C4-2B (cell line): Measurements from ENCODE around the gene PVRIG.

Experiments
- ZFX ChIP-seq: fragments of 450-650 bp; IDR thresholded peaks from 2 replicates; pipeline ENCODE4 v1.6.1; 2017
- TF ChIP-seq, protein P1 (sequence below): fragments of 450-650 bp; conservative IDR thresholded peaks from 2 replicates; pipeline ENCODE4 v1.5.1; 2017; ENCODE audit warnings: mild to moderate bottlenecking

GRCh38 chr7:100192969-100193368 is 26.8 kb upstream of the PVRIG start:
- TF ChIP-seq, protein P1, sequence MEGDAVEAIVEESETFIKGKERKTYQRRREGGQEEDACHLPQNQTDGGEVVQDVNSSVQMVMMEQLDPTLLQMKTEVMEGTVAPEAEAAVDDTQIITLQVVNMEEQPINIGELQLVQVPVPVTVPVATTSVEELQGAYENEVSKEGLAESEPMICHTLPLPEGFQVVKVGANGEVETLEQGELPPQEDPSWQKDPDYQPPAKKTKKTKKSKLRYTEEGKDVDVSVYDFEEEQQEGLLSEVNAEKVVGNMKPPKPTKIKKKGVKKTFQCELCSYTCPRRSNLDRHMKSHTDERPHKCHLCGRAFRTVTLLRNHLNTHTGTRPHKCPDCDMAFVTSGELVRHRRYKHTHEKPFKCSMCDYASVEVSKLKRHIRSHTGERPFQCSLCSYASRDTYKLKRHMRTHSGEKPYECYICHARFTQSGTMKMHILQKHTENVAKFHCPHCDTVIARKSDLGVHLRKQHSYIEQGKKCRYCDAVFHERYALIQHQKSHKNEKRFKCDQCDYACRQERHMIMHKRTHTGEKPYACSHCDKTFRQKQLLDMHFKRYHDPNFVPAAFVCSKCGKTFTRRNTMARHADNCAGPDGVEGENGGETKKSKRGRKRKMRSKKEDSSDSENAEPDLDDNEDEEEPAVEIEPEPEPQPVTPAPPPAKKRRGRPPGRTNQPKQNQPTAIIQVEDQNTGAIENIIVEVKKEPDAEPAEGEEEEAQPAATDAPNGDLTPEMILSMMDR = no peak
- no peak for TF ChIP-seq ZFX
